CD14-positive monocyte (primary cell): Measurements from ENCODE around the gene ACBD6. TPM values are rescaled to one million over a fixed set of nuclear protein-coding genes. Genes with fewer than 3 reads are reported as not detected.

Experiments used
- DNase-seq, 3 donors: peaks; one replicate each; pipeline ENCODE4 v3.0.0-alpha.2; 2011 to 2022
- H2AFZ ChIP-seq: 2 replicates; pipeline ENCODE4 v1.6.0; 2012; ENCODE audit warnings: mild to moderate bottlenecking, low read depth, low read length, inconsistent platforms; ENCODE audit not compliant: insufficient read depth, poor library complexity, severe bottlenecking
- H3K27ac ChIP-seq, 2 donors: 1 replicate in 1 of 2; 2 replicates in 1 of 2; pipeline ENCODE4 v1.5.1; 2012 to 2013; ENCODE audit warnings: low read length in 2 of 2, control low read depth in 1 of 2, inconsistent platforms in 1 of 2, low read depth in 1 of 2, mild to moderate bottlenecking in 1 of 2
- H3K27me3 ChIP-seq, 2 donors: one replicate each; pipeline versions ENCODE4 v1.6.0 to v1.6.1; 2011 to 2013; ENCODE audit warnings: low read length in 2 of 2; ENCODE audit not compliant: control insufficient read depth in 2 of 2, insufficient read depth in 2 of 2
- H3K36me3 ChIP-seq, 2 donors: replicated peaks in 1 of 2; 1 replicate in 1 of 2; 2 replicates in 1 of 2; pipeline versions ENCODE4 v1.5.1 to v1.6.1; 2012 to 2013; ENCODE audit warnings: low read length in 2 of 2, control low read depth in 1 of 2, inconsistent platforms in 1 of 2, mild to moderate bottlenecking in 1 of 2; ENCODE audit not compliant: insufficient read depth in 2 of 2, control insufficient read depth in 1 of 2
- H3K4me1 ChIP-seq, 2 donors: 1 replicate in 1 of 2; 2 replicates in 1 of 2; pipeline versions ENCODE4 v1.5.1 to v1.6.1; 2012 to 2013; ENCODE audit warnings: low read length in 2 of 2, control low read depth in 1 of 2, inconsistent platforms in 1 of 2, mild to moderate bottlenecking in 1 of 2, moderate library complexity in 1 of 2; ENCODE audit not compliant: insufficient read depth in 2 of 2, control insufficient read depth in 1 of 2
- H3K4me2 ChIP-seq: replicated peaks from 2 replicates; pipeline ENCODE3; 2012; ENCODE audit warnings: low read length, moderate library complexity, mild to moderate bottlenecking; ENCODE audit not compliant: poor library complexity, severe bottlenecking; ENCODE audit errors: extremely low read depth
- H3K4me3 ChIP-seq, 3 experiments: fragments of 200-600 bp in 1 of 3; sonication (generic) in 1 of 3; replicated peaks in 1 of 3; 1 replicate in 2 of 3; 2 replicates in 1 of 3; pipeline ENCODE4 v1.5.1; 2011 to 2013; ENCODE audit warnings: low read length in 3 of 3, mild to moderate bottlenecking in 3 of 3, control low read depth in 2 of 3, low read depth in 2 of 3, inconsistent platforms in 1 of 3, moderate library complexity in 1 of 3
- H3K79me2 ChIP-seq: 2 replicates; pipeline ENCODE4 v1.6.0; 2012; ENCODE audit warnings: mild to moderate bottlenecking, control low read depth, inconsistent platforms, low read length, moderate library complexity; ENCODE audit not compliant: insufficient read depth
- H3K9ac ChIP-seq: 2 replicates; pipeline ENCODE4 v1.6.0; 2017; ENCODE audit warnings: low read length, mild to moderate bottlenecking; ENCODE audit not compliant: insufficient read depth, poor library complexity, severe bottlenecking
- H3K9me3 ChIP-seq, 2 donors: replicated peaks in 1 of 2; 1 replicate in 1 of 2; 2 replicates in 1 of 2; pipeline versions ENCODE4 v1.5.1 to v1.6.1; 2012 to 2013; ENCODE audit warnings: low read length in 2 of 2, control low read depth in 1 of 2; ENCODE audit not compliant: control insufficient read depth in 1 of 2, insufficient read depth in 1 of 2
- H4K20me1 ChIP-seq: 2 replicates; pipeline ENCODE4 v1.6.0; 2012; ENCODE audit warnings: mild to moderate bottlenecking, low read length, control low read depth, moderate library complexity; ENCODE audit not compliant: insufficient read depth
- H3K27ac Mint-ChIP-seq, 7 donors: one replicate each; pipeline ENCODE4 v1.8.0; 2020; ENCODE audit warnings: mild to moderate bottlenecking in 7 of 7, mixed read lengths in 7 of 7, moderate library complexity in 6 of 7, inconsistent platforms in 2 of 7
- H3K27me3 Mint-ChIP-seq, 3 donors: one replicate each; pipeline ENCODE4 v1.8.0; 2021 to 2022; ENCODE audit warnings: low read depth in 3 of 3, mild to moderate bottlenecking in 3 of 3, mixed read lengths in 3 of 3, moderate library complexity in 3 of 3, inconsistent platforms in 1 of 3
- H3K36me3 Mint-ChIP-seq, 2 donors: one replicate each; pipeline ENCODE4 v1.8.0; 2020; ENCODE audit warnings: mixed read lengths in 2 of 2, inconsistent platforms in 1 of 2, mild to moderate bottlenecking in 1 of 2
- H3K4me1 Mint-ChIP-seq: one replicate; pipeline ENCODE4 v1.8.0; 2020; ENCODE audit warnings: mild to moderate bottlenecking, mixed read lengths
- H3K4me3 Mint-ChIP-seq, 2 donors: one replicate each; pipeline ENCODE4 v1.8.0; 2020; ENCODE audit warnings: mild to moderate bottlenecking in 2 of 2, mixed read lengths in 2 of 2, moderate library complexity in 1 of 2
- H3K9me3 Mint-ChIP-seq, 7 donors: one replicate each; pipeline ENCODE4 v1.8.0; 2020 to 2022; ENCODE audit warnings: mixed read lengths in 7 of 7, mild to moderate bottlenecking in 6 of 7, moderate library complexity in 6 of 7, inconsistent platforms in 2 of 7
- WGBS: methylation state at CpG from one replicate; pipeline ENCODE4 v1.1.5; 2013; ENCODE audit warnings: missing lambda C conversion rate; ENCODE audit not compliant: insufficient coverage; 5-methylcytosine and 5-hydroxymethylcytosine counted together
- intact Hi-C, 2 donors: fragments of 100-400 bp; cut with micrococcal nuclease; formaldehyde crosslinking; loops; one replicate each; pipeline versions ENCODE4 v1.15.0 to v1.15.1; 2023
- polyA plus RNA-seq, 3 donors: library from polyadenylated mRNA; depleted of rRNA in 1 of 3; unstranded in 2 of 3; stranded (reverse) in 1 of 3; fragments of 300-500 nt in 2 of 3; fragments of >200 nt in 1 of 3; fragmentation: Illumina TruSeq in 2 of 3; gene quantifications; 1 replicate in 2 of 3; 2 replicates in 1 of 3; pipeline ENCODE4 v1.2.3, GENCODE V29; 2012 to 2021
- TF ChIP-seq, protein P1 (sequence below): fragments of 200-600 bp; IDR thresholded peaks from one replicate; pipeline ENCODE4 v1.8.0; 2022; ENCODE audit warnings: antibody characterized with exemption, mild to moderate bottlenecking

Gene ACBD6
- polyA plus RNA-seq, 3 donors = 19.3 to 35.3 (median 19.7) TPM

- TF ChIP-seq, protein P1, sequence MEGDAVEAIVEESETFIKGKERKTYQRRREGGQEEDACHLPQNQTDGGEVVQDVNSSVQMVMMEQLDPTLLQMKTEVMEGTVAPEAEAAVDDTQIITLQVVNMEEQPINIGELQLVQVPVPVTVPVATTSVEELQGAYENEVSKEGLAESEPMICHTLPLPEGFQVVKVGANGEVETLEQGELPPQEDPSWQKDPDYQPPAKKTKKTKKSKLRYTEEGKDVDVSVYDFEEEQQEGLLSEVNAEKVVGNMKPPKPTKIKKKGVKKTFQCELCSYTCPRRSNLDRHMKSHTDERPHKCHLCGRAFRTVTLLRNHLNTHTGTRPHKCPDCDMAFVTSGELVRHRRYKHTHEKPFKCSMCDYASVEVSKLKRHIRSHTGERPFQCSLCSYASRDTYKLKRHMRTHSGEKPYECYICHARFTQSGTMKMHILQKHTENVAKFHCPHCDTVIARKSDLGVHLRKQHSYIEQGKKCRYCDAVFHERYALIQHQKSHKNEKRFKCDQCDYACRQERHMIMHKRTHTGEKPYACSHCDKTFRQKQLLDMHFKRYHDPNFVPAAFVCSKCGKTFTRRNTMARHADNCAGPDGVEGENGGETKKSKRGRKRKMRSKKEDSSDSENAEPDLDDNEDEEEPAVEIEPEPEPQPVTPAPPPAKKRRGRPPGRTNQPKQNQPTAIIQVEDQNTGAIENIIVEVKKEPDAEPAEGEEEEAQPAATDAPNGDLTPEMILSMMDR = no peak
- H3K9ac ChIP-seq = no peak overlapping the region
- intact Hi-C loops = no loop called here
- Mint-ChIP-seq H3K36me3 (no peaks in the 10 kb centered on the region), H3K27ac (no peak overlapping the region), H3K9me3 (peaks cover 0 to 2% (median 0%) of the 10 kb centered on the region in 7 donors), H3K4me1 (peaks cover 3% of the 10 kb centered on the region), H3K27me3 (peaks cover 23 to 55% (median 30%) of the 10 kb centered on the region in 3 donors), H3K4me3 (no peak overlapping the region)
- no peak for DNase-seq
- no peak overlapping the region for H3K4me3 ChIP-seq
- peaks cover 0 to 2% of the 10 kb centered on the region in 2 donors for H3K27me3 ChIP-seq
- WGBS = 82% methylated on average over 9 of the region's 12 CpGs
- H3K79me2 ChIP-seq = no peaks in the 10 kb centered on the region
- H3K4me2 ChIP-seq = no peak overlapping the region
- H3K4me1 ChIP-seq = peaks cover 2% of the 10 kb centered on the region in 2 donors
- H3K36me3 ChIP-seq = no peaks in the 10 kb centered on the region
- no peak overlapping the region for H3K27ac ChIP-seq
- no peaks in the 10 kb centered on the region for H3K9me3 ChIP-seq
- H2AFZ ChIP-seq = no peak overlapping the region
- H4K20me1 ChIP-seq = no peaks in the 10 kb centered on the region
Measured at GRCh38 chr1:180262628-180263488, 239.5 kb downstream of the ACBD6 start.

DNA sequence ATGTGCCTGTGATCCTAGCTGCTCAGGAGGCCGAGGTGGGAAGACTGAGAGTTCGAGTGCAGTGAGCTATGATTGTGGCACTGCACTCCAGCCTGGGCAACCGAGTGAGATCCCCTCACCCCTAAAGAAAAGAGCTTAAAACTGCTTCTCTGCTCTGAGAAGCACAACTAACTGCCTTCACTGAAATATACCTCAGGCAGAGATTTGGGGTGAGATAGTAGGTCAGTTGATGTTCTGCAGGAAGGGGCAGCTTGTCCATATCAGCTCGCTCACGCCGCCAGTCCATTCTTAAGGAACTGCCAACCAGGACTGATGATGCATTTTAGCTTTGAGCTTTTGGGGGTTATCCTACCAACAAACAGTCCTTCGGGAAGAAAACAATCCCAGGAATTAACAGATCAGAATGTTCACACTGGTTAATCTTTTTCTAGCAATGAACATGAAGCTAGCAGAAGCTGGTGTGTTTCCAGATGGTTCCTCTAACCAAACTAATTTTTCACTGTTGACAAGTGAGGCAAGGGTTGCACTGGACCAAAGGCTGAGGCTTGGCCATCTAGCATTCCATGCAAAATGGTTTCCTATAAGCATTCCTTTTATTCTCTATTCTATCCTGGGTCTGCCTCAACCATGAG is 240.7 kb downstream of the ACBD6 start:
- no peak for DNase-seq
- H3K27ac ChIP-seq = no peak overlapping the region
- no peak overlapping the region for H3K4me2 ChIP-seq
- no peaks in the 10 kb centered on the region for H3K4me1 ChIP-seq
- H2AFZ ChIP-seq = no peak overlapping the region
- H3K36me3 Mint-ChIP-seq = no peaks in the 10 kb centered on the region
- peaks cover 0 to 2% (median 0%) of the 10 kb centered on the region in 7 donors for H3K9me3 Mint-ChIP-seq
- H3K79me2 ChIP-seq = no peaks in the 10 kb centered on the region
- WGBS = 87% methylated on average over 6 of the region's 7 CpGs
- H3K36me3 ChIP-seq = no peaks in the 10 kb centered on the region
- no peaks in the 10 kb centered on the region for H3K4me1 Mint-ChIP-seq
- TF ChIP-seq, protein P1 = no peak
- H3K27me3 Mint-ChIP-seq = peaks cover 29 to 55% (median 33%) of the 10 kb centered on the region in 3 donors
- H3K9ac ChIP-seq = no peak overlapping the region
- H3K27ac Mint-ChIP-seq = no peak overlapping the region
- H3K27me3 ChIP-seq = peaks cover 0 to 2% of the 10 kb centered on the region in 2 donors
- intact Hi-C loops = no loop called here
- no peaks in the 10 kb centered on the region for H4K20me1 ChIP-seq
- no peak overlapping the region for H3K4me3 ChIP-seq
- no peaks in the 10 kb centered on the region for H3K9me3 ChIP-seq
- H3K4me3 Mint-ChIP-seq = peak overlapping the region in 1 of 2 donors; percentile 16
